ENCODE data around the gene TMEM116.

Gene TMEM116

DNA sequence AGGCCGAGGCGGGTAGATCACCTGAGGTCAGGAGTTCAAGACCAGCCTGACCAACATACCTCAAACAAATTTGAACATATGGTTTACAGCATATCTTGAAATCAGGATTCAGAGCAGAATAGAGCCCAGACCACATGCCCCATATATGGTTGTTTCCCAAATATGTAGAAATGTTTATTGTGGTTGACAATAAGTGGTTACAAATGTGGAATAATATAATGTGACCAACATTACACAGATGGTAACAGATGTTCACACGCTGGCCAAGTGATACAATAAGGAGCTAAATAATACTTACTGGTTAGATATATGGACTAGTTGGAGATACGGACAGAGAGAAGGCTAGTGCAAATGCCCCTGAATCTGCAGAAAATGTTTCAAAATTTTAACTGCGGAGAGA is 85.6 kb downstream of the TMEM116 start:
- Histone ChIP-seq H3K27ac (no peak overlapping the region), H3K4me3 (no peak overlapping the region)

- H3K27ac ChIP-seq: no peak overlapping the region
- H3K4me3 ChIP-seq: no peak overlapping the region
Measured at GRCh38 chr12:111926631-111927030, 86.3 kb downstream of the TMEM116 start.

DNA sequence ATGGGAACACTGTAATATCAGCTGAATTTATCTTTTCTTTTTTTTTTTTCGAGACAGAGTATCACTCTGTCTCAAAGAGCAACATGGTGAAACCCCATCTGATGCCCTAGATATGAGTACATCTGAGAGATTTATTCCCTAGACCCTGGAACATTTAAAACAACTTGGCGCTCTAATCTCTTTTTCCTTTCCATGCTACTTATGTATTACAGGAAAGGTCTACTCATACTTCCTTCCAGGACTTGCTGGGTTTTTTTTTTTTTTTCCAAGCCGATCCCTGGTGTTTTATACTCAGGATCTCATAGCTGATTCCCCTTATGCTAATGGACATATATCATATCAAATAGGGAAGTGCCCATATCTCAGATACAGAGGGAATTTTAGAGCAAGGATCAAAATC is 87.8 kb downstream of the TMEM116 start:
- no peak overlapping the region for H3K4me3 ChIP-seq
- no peak overlapping the region for H3K27ac ChIP-seq

DNA sequence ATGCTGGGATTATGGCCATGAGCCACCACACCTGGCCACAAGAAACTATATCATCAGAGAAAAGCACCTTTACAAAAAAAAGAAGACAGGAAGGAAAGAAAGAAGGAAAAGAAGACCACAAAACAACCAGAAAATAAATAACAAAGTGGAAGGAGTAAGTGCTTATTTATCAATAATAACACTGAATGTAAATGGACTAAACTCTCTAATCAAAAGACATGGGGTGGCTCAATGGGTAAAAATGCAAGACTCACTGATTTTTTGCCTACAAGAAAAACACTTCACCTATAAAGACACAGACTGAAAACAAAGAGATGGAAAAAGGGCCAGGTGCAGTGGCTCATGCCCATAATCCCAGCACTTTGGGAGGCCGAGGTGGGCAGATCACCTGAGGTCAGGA is 105.2 kb downstream of the TMEM116 start:
- H3K27ac ChIP-seq: no peak overlapping the region
- H3K4me3 ChIP-seq: no peak overlapping the region

DNA sequence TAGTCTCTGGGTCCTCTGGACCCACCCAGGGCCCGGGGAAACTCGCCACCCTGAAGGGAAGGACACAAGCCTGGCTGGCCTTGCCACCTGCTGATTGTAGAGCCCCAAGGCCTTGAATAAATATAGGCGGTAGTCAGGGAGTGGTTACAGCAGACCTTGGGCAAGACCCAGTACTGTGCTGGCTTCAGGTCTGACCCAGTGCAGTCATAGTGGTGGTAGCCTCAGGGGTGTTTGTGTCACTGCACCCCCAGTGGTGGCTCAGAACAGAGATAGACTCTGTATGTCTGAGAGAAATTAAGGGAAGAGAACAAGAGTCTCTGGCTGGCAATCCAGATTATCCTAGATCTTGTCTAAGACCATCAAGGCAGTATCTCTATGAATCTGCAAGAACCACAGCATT is 107.5 kb downstream of the TMEM116 start:
- Histone ChIP-seq H3K4me3 (no peak overlapping the region), H3K27ac (no peak overlapping the region)

- no peak overlapping the region for H3K27ac ChIP-seq
- H3K4me3 ChIP-seq: no peak overlapping the region
Measured at GRCh38 chr12:111904446-111904975, 108.5 kb downstream of the TMEM116 start.

- H3K27ac ChIP-seq: no peak overlapping the region
Measured at GRCh38 chr12:111901182-111901581, 111.8 kb downstream of the TMEM116 start.

GRCh38 chr12:111894556-111894955 is 118.4 kb downstream of the TMEM116 start:
- Histone ChIP-seq H3K27ac (no peak overlapping the region), H3K4me3 (no peak overlapping the region)

More at GRCh38 chr12:111901182-111901581, 111.8 kb downstream of the TMEM116 start:
- no peak overlapping the region for H3K4me3 ChIP-seq

DNA sequence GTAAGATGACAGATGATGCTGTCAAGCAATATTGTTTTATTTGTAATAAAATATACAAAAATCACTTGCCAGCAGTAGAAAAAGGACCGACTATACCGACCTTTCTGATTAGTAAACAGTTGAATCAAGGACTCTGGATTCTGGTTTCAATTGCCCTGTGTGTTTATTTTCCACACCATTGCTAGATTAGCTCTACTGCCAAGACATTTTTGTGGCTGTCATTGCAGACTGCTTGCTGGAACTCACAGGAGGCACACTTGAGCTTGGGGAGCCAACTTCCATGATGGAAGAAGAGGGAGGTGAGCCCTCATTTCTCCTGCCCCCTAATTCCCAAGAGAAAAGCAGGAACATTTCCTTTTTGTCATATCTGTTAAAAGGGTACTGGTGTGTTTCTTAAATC is 119.7 kb downstream of the TMEM116 start:
- Histone ChIP-seq H3K4me3 (no peak overlapping the region), H3K27ac (no peak overlapping the region)

- H3K27ac ChIP-seq: peak overlapping the region in 3 of 21 experiments; percentile 12 to 55 (median 16)
- no peak overlapping the region for H3K4me3 ChIP-seq
Measured at GRCh38 chr12:111887926-111888745, 124.8 kb downstream of the TMEM116 start.

GRCh38 chr12:111886662-111887545 is 126.1 kb downstream of the TMEM116 start:
- no peak overlapping the region for H3K4me3 ChIP-seq
- H3K27ac ChIP-seq: peak overlapping the region in 5 of 21 experiments; percentile 17 to 55 (median 36)

DNA sequence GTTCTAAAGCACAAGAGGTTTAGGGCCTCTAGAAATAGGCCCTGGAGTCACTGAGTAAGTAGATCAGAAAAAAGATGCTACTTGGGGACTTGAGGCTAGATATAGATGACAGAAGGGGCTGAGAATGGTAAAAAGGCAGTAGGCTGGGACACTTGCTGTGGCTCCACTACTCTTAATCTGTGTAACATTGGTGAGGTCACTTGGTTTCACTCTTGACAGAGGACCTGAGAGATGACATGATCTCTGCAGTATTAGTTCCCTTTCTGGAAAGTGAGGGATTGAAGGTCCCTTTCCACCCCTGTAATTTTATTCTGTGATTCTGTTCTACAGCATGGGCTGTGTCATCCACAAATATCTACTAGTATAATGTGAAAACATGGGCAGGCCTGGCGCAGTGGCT is 131.2 kb downstream of the TMEM116 start:
- no peak overlapping the region for H3K4me3 ChIP-seq
- H3K27ac ChIP-seq: no peak overlapping the region
